HG02678 (cell line): ENCODE results near the gene HIVEP3.

Source experiments
- ATAC-seq: cut with Tn5 transposase; IDR thresholded peaks from one replicate; pipeline ENCODE4 v1.9.1; 2021; ENCODE audit warnings: mild to moderate bottlenecking, moderate library complexity; ENCODE audit not compliant: unreplicated experiment

HIVEP3 gene

DNA sequence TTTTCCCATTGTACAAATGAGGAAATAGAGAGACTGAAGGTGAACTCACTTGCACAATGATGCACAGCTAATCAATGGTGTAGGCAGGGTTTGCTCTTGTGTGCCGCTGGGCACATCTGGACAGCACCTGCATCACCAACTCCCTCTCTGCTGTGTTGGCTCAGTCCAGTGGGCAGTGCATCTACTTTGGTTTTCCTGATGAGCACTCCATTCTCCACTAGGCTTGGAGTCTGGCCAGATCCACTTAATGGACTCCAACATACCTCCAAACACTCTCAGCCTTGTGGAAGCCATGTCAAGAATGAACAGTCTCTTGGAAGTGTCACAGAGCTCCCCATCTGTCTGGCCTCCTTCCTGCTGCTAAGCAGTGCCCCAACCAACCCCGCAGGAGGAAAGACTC is 152.2 kb downstream of the HIVEP3 start:
- ATAC-seq, result no peak

DNA sequence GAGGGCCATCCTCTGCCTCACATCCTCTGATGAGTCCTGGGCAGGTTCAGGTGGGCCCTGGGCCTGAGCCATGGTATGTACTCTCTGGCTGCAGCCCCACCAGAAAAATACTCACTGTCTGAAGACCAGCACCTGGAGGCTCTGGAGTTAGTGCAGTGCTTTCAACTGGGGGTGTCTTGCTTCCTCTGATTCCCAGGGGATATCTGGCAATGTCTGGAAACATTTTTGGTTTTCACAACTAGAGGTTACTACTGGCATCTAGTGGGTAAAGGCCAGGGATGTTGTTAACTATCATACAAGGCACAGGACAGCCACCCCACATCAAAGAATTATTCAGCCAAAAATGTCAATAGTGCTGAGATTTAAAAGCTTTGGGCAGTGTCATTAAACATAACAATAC is 152.7 kb downstream of the HIVEP3 start:
- no peak for ATAC-seq

DNA sequence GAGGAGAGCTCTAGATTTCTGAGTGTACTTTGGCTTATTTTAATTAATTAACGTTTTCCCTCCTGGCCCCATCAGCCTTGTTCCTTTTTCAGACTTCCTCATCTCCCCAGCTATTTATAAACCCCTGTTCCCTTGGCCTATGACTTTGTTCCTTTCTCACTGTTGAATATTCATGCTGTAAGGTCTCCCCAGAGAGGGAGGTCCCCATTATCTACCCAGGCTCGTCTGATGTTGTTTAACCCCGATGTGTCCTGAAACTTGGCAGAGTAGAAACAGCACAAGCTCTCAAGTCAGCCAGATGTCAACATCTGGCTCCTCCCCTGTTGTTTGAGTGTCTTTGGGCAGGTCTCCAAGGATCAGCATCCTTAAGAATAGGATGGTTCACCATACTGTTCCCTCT is 153.6 kb downstream of the HIVEP3 start:
- no peak for ATAC-seq

DNA sequence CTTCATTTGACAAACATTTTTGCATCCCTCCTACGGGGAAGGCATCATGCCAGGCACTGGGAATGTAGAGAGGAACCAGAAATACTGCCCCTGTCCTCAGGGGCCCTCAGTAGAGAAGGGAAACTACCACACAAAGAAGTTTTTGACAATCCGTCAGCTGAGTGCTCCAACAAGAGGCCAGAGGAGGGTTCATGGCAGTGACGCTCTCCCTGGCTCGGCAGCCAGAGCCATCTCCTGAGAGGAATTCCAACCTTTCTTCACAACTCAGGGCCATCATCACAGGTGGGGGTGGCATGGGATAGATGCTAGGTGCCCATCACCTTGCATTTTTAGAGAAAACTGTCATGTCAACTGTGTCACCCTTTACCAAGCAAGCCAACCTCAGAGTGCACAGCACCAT is 154.1 kb downstream of the HIVEP3 start:
- ATAC-seq, result no peak

DNA sequence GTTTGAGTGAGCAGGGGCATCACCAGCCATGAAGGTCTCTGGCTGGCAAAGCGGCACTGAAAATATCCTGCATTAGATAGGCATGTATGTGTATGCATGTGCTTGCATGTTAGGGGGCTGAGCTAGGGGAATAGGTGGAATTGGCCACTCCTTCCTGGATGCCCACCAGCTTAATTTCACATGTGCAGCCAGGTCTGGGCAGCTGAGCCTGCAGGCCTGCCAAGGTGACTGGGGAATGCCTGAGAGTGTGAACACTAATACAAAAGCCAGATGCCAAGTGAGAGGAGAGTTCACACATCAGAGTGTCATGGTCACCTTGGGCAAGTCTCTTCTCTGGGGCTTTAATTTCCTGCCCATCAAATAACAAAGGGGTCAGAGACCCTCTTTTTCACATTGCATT is 155.9 kb downstream of the HIVEP3 start:
- ATAC-seq, result no peak

DNA sequence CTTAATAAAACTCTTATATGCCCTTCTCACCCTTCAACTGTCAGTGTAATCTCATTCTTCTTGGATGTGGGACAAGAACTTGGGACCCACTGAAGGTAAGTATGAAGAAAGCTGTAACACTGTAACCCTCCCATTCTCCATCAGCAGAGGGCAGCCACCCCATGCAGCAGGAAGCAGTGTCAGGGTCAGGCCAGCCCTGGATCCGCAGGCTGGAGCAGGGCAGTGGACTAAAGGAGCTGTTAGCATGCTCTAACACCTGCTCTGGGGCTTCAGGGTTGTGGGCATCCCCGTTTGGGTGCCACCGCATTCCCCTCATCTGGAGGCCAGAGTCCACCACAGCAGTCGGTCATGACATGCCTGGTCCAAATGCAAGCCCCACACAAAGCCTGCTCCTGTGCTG is 156.5 kb downstream of the HIVEP3 start:
- ATAC-seq, result no peak

DNA sequence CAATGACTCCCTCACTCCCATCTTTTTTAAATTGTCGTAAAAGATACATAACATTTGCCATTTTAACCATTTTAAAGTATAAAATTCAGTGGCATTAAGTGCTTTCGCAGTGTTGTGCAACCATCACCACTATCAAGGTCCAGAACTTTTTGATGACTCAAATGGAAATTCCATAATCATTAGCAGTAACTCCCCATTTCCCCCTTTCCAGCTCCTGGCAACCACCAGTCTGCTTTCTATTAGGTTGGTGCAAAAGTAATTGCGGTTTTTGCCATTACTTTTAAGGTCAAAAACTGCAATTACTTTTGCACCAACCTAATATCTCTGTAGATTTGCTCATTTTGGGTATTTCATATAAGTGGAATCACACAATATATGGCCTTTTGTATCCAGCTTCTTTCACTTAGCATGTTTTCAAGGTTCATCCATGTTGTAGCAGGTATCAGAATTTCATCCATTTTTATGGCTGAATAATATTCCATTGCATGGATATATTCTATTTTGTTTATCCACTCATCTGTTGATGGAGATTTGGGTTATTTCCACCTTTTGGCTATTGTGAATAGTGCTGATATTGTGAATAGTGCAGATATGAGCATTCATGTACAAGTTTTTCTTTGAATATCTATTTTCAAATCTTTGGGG is 159.7 kb downstream of the HIVEP3 start:
- no peak for ATAC-seq

DNA sequence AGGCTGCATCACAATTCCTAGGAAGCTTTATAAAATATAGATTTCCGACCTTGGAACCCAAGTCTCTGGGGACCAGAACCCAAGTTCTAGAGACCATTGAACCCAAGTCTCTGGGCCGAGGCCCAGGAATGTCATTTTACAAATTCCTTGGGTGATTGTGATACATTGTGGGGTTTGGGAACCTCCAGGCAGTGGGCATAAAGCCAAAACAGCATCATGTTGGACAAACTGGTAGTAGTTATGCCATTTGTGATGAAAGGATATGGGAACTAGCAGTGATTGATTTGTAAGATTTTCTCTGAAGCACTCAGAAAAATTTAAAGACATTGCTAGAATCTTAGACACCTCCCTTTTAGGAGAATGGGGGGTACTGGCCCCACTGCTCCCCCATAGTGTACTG is 160.2 kb downstream of the HIVEP3 start:
- ATAC-seq, result no peak

DNA sequence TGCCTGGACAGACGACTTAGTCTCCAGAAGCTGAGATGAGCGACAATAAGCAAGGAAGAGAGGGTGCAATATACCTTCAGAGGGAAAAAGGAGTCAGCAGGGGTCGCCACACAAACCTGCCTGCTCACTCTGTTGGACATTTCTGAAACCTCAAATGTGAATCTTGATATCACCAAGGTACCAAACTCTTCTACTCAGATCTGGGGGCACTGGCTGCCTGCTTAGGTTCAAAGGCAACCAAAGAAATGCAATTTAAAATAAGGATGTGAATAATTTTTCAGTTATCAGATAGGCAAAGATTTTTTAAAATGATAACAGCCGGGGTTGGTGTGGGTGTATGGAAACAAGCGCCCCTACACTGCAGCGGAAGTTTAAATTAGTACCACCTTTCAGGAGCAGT is 164.2 kb downstream of the HIVEP3 start:
- ATAC-seq, result no peak

DNA sequence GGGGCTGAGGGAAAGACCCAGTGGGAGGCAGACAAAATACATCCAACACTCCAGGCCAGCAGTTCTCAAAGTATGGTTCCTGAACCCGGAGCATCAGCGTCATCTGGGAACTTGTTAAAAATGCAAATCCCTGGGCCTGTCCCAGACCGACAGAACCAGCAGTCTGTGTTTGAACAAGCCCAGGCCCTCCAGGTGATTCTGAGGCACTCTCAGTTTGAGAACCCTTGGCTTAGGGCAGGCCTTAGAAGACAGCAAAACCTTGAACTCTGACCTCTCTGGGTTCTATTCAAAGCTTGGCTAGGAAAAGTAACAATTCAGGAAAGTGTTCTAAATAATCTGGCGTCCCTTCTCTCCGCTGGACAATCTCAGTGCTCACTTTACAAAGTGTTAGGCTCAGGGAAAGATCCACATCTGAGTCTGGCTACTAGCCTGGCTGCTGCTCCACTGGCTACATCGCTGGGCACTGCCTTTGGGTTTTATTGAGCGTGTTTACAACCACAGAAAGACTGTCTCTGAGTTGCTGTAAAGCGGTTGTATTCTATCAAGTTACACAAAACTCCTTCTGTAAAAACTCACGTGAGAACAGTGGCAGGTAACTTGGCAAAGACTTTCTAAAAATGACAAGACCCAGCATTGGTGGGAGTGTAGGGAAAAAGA is 166.1 kb downstream of the HIVEP3 start:
- peak; percentile 24 for ATAC-seq

DNA sequence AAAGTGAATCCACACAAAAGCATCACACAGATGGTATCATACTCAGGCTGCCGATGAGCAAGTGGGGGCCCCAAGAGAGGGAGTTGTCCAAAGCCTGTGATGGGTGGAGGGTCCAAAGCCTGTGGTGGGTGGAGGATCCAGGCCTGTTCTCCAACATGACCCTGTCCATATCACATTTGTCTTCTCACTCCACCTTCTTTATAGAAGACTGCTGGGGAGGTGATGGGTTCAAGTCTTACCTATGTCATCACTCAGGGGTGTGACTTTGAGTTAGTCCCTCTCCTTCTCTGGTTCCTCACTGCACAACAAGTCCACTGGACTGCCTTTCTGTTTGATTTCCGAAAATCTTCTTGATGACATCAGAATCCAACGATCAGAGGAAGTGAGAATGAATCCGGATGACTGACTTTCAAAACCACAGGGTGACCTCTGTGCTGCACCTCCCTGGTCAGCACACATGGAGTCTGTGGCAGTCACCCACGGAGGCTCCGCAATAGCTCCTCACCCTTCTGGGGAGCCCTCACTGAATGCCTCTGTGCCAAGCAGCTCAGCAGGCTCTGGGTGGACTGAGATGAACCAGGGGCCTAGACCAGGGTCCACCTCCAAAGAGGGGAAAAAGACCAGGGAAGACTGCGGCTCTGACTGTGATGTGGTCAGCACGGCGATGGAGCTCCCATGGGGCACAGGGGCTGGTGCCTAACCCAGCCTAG is 166.8 kb downstream of the HIVEP3 start:
- peak; percentile 45 for ATAC-seq

DNA sequence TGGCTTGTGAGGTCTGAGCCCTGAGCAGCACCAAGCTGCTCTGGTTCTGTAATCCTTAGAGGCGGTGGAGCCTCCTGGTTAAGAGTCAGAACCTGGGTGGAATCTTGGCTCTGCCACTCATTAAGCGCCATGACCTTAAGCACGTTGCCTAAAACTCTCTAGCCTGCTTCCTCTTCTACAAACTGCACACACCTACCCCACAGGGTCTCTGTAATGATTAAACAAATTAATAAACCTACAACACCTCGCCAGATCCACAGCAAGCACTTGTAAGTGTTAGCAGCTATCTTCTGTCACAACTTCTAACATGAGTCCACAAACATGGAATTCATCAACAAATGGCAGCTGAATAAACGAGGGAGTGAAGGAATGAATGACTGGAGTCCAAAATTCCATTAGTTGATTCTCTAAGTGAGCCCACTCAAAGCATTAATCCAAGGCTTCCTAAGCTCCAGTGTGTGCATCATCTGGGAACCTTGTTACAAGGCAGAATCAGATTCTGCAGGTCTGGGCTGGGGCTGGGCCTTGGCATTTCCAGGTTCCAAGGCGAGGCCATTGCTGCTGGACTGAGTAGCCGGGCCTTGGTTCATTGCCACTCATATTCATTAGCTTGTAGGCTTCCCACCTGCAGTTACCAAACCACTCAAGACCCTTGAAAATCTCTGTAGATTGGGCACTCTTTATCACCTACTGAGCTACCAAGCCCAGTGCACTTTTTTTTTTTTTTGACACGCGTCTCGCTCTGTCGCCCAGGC is 168.6 kb downstream of the HIVEP3 start:
- ATAC-seq, result no peak

DNA sequence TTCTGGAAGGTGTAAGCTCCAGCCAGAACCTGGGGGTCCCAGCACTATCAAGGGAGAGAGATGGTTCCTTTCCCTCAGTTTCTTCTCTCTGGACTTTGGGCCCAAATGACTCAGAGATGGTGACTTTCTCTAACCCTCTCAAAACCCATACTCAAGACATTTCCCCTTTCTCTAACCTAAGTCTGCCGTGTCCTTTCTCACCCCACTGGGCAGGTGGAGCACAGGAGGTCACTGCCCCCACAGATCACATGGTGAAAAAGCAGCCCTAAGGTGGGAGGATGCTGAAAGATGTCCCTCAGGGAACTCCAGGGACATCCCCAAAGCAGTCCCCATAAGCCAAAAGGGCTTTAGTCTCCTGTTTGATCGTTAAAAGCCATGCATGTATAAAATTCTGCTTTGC is 173.7 kb downstream of the HIVEP3 start:
- ATAC-seq, result peak; percentile 53

DNA sequence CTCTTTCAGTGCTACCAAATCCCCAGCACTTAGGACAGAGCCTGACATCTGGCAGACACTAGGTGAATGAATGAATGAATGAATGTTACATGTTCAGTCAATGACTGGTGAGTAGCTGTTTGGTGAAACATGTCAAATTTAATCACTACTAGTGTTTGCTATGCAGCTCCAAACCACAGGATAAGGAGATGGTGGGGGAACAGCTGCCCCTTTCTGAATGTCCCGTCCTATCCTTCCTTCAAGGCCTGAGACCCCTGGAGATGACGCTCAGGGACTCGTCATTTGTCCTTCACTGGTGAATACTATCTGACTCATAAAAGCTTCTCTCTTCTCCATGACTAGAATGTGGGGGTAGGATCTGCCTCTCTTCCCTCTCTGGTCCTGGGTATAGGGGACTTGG is 175.4 kb downstream of the HIVEP3 start:
- ATAC-seq, result no peak

DNA sequence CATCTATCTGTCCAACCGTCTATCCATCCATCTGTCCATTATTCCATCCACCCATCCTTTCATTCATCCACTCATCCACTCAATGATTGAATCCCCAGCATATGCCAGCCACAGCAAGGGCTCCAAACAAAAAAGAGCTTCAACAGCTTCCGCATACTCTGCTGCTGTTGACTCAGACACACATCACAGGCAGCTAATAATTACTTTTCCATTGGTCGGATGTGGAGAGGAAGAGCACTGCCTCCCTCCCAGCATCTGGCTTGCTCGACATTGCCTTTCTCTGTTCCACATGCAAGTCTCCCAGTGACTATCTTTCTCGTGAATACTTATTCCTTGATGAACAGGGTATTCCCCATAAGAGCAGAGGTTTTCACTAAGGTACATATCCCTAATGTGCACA is 176.5 kb downstream of the HIVEP3 start:
- ATAC-seq, result no peak

DNA sequence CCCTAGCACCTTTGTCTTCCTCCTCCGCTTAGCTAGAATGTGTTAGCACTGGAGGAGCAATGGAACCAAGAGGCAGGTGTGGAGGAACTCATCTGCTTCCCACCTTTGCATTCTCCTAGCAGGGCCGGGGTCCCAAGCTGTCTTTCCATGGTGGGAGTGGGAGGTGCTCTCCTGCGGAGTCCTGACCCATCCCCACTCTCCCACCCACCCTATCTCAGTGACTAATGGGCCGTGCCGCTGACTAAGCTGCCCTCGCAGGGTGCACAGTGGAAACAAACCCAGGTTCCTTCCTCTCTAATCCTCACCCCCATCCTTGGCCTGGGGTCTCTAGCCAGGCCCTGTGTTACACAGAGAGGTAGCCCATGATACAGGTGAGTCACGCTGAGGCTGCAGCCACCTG is 177.5 kb downstream of the HIVEP3 start:
- ATAC-seq, result no peak

DNA sequence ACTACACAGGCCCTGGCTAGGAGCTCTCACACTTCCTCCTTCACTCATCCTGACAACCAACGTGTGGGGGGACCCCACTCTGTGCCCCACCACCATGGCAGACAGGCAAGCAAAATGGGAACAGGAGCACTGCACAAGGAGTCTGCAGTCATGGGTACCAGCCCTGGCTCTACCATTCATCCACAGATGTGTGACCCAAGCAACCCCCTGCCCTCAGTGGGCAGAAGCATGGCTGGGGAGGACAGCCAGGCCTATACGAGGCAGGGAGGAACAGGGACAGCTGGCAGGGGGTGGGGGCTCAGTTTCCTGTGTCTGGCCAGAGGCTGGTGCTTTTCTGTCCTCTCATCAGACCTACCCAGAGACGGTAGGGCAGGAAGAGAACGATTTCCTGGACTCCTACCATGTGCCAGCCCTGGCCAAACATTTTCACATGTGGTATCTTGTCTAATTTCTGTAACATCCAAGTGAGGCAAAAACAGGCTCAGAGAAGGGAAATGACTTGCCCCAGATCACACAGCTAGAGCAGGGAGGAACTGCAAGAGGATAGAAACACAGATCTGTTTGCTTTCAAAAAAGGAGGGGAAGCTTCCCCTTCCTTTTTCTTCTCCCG is 178.0 kb downstream of the HIVEP3 start:
- no peak for ATAC-seq

DNA sequence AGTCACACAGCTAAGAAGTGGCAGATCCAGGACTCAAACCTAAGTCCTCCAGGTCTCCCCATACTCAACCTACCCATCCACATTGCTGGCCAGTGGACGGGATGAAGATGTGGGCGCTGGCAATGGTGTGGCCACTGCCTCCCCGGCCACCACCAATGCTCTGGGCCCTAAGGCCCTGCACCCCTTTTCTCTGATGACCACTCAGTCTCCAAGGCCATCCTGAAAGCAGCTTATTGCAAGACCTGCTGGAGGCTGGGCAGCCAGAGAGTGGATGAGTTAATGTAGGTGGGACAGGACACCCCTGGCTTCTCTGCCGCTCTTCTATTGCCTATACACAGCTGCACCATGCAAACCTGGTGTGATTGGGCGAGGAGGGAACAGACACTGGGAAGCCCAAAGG is 178.7 kb downstream of the HIVEP3 start:
- ATAC-seq, result no peak

DNA sequence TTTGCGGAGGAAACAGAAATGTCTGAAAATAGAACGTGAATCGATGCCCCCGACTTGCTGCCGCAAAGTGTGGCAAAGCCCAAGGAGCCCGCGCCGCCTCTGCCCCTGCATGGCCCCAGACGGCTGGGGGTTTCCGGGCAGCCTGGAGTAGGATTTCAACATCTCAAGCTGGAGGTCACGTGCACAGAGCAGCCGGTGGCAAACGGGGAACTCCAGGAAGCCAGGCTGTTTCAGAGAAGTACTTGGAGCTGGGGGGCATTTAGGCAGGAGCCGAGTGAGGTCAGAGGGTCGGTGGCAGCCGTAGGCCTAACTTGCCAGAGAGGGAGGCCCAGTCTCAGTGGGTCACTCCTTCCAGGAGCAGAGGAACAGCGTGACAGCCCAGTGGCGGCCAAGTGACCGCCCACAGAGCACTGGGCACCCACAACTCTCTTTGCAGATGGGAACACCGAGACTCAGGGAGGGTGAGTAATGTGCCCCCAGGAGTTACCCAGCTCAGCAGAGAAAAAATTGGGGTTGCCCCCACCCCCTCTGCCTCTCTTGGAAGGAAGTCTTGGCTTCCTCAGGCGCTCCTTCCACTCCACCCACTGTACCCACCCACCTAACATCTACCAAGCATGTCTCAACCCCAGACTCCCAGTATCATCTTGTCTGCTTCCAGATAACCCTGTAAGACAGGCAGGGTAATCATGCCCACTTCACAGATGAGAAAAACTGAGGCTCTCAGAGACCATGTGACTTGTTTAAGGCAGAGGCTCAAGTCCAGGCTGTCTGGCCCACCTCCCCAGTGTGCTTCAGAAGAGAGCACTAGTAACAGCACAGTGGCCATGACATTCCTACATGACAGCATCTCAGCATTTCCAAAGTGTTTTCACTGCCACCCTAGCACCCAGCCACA is 179.4 kb downstream of the HIVEP3 start:
- peak; percentile 59 for ATAC-seq

DNA sequence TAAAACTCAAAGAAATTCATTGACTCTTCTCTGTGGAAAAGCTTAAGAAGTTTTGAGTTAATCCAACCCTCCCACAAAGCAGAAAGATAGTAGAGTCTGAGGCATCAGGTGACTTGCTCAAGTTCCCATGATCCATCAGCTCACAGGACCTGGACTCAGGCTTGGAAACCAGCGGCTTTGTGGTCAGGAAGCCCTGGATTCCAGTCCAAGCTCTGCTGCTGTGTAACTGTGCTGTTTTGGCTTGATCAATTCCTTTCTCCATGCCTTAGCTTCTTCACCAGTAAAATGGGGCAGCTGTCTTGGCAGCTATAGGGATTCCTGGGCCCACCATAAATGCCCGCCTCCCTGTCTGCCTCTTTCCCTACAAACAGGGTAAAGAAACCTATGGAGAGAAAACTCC is 180.2 kb downstream of the HIVEP3 start:
- no peak for ATAC-seq
